HG03457 (cell line): ENCODE measurements around the gene HPN.
"Not testable (repeated sequence)": the region's sequence is repeated elsewhere in the genome, so short reads cannot be mapped to it uniquely, and the experiment has no call there.

ENCODE experiments used
- ATAC-seq: cut with Tn5 transposase; IDR thresholded peaks from one replicate; pipeline ENCODE4 v1.9.1; 2021; ENCODE audit warnings: moderate number of reproducible peaks; ENCODE audit not compliant: unreplicated experiment

HPN gene

DNA sequence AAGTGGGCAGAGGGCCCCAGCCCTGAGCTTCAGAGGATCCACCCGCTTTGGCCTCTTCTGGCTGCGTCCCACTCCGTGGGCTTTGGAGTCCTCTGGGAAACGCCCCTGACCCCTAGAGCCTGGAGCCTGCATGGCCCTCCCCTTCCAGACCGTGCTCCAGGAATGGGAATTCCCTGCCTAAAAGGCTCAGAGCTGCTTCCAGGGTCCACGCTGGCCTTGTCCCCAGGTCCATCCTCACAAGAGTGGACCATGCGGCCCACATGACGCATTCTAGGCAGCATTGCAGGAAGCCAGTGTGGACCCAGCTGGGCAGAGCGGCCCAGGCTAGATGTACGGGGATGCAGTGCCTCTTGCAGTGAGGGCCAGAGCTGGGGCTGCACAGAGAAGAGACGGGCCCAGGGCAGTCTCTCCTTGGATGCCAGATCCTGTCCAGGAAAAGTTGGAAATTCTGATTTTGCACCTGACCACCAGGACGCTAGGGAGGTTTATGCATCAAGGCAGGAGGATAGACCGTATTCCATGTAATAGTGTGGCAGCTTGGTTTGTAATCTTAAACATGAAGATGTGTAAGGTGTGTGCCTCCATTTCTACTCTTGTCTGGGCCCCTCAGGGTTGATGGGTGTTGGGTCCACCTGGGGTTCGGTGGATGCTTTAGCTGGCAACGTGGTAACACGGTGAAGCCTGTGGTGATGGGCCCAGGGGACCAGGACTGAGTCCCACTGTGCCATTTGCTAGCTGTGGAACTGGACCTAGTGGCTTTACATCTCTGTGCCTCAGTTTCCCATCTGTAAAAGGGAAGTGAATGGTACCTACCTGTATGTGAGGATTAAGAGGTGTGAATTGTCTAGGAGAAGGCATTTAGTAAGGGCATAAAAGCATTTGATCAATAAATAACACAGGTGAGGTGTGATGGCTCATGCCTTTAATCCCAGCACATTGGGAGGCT lies 59.3 kb downstream of the HPN start:
- no peak for ATAC-seq

DNA sequence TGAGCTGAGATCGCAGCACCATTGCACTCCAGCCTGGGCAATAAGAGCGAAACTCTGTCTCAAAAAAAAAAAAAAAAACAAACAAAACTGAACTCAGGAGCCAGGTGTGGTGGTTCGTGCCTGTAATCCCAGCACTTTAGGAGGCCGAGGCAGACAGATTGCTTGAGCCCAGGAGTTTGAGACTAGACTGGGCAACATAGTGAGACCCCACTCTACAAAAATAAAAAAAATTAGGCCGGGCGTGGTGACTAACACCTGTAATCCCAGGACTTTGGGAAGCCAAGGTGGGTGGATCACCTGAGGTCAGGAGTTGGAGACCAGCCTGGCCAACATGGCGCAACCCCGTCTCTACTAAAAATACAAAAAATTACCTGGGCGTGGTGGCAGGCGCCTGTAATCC lies 60.4 kb downstream of the HPN start:
- ATAC-seq, result not testable (repeated sequence)

DNA sequence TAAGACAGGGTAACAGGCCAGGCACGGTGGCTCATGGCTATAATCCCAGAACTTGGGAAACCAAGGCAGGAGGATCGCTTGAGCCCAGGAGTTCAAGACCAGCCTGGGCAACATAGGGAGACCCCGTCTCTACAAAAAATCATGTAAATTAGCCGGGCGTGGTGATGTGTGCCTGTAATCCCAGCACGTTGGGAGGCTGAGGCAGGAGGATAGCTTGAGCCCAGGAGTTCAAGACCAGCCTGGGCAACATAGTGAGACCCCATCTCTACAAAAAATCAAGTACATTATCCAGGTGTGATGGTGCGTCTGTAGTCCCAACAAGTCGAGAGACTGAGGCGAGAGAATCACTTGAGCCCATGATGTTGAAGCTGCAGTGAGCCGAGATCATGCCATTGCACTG lies 62.1 kb downstream of the HPN start:
- not testable (repeated sequence) for ATAC-seq

DNA sequence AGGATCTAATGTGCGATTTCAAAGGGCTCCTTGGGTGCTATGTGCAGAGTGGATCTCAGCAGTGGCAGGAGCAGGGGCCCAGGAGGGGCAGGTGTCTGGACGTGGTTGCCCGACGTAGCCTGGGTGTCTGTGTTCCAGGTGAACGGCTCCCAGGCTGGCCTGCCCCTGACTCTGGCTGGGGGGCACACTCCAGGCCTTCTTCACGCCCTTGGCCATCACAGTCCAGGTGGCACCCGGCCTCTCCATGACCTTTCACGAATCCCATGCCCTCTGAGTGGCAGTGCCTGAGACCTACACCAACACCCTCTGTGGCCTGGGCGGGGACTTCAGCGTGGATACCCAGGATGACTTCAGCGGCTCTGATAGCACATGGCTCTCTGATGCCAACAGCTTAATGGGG lies 62.8 kb downstream of the HPN start:
- ATAC-seq, result no peak

DNA sequence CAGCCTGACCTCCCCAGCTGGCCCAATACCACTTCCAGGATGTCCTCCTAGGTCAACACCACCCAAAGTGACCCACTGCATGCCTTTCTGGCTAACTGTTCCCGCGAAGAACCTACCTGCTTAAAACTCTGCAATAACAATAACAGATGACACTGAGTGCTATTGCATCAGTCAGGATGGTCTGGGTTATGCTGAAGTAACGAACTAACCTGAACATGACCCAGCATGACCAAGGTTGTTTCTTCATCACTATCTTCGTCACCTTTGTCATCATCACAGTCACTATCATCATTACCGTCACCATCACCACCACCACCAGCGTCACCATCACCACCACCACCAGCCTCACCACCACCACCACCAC lies 63.5 kb downstream of the HPN start:
- no peak for ATAC-seq

DNA sequence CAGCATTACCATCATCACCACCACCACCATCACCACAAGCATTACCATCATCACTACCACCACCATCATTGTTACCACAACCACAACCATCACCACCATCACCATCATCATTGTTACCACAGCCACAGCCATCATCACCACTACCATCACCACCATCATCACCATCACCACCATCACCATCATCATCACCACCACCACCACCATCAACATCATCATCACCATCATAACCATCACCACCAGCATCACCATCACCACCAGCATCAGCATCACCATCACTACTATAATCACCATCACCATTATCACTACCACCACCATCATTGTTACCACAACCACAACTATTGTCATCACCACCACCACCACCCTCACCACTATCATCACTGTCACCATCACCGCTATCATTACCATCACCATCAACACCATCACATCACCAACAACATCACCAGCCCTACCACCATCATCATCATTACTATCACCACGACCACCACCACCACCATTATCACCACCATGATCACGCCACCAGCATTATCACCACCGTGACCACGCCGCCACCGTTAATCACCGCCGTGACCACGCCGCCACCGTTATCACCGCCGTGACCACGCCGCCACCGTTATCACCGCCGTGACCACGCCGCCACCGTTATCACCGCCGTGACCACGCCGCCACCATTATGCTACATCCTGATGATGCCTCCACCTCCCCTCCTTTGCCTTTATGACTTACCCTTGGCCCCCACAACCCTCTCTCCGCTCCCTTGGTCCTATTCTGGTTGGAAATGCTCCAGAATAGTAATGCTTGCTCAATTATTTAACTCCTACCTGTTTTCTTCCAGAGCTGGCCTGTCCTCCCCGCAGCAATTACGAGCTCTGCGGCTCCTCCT lies 64.1 kb downstream of the HPN start:
- ATAC-seq, result no peak

DNA sequence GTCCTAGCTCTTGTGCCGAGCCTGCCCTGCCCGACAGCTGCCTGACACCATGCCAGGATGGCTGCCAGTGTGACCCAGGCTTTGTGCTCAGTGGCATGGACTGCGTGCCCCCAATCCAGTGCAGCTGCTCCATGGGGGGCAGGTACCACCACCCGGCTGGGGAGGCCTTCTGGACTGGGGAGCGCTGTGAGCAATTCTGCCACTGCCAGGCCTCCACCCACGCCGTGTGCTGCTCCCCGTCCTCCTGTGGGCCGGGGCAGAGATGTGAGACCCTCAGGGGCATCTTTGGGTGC lies 64.7 kb downstream of the HPN start:
- no peak for ATAC-seq

DNA sequence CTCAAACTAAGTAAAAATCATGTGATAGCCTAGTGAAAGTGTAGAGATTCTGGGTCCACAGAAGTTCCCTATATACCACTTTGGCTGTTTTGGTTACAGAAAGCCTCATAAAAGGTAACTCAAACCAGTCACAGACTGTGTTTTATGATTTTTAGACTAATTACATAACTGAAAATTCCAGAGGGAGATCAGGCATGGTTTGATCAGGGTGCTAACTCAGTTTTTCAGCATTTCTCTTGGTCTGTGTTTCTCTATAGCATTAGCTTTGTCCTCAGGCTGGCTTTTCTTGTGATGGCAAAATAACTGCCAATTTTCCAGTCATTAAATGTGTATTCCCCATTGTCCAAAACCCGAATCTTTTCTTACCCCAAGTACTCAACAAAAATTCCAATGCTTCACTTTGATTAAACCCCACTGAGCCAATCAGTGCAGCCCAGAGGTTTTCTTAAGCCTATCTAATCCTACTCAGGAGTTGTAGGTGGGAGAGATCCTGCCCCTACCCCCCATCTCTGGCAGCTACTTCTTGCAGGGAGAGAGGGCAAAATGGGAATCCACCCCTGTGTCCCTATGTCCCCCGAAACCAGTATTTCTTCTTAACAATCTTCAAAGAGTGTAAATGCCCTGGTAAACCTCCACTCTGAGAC lies 65.5 kb downstream of the HPN start:
- ATAC-seq, result no peak

DNA sequence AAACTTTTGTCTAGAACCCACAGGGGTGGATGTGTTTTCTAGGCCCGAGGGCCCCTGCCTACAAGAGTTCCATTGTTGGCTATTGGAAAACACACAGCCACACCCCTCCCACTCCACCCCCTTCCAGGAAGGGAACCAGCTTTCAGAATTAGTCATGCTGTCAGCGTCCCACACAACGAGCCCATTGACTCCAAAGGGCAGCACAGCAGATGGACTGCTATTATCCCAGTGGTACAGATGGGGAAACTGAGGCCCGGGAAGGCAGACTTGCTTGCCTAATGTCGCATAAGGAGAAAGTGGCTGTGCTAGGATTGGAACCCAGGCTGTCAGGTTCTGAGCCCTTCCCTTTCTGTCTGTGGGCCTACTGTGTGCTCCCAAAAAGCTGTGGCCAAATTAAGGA lies 66.0 kb downstream of the HPN start:
- ATAC-seq, result no peak

DNA sequence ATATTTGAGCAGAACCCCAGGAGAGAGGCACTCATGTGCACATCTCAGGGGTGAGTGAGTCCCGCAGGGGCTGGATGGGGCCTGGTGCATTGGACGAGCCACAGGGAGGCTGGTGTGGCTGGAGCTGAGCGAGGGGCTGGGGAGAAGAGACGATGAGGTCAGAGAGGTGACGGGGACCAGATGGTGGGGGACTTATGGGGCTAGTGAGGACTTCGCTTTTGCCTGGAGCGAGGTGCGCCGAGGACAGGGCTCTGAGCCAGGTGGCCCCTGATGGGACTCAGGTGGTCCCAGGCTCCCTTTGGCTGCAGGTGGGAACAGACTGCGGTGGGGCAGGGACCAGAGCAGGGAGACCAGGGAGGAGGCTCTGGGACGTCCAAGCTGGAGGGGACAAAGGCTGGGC lies 67.2 kb downstream of the HPN start:
- no peak for ATAC-seq

DNA sequence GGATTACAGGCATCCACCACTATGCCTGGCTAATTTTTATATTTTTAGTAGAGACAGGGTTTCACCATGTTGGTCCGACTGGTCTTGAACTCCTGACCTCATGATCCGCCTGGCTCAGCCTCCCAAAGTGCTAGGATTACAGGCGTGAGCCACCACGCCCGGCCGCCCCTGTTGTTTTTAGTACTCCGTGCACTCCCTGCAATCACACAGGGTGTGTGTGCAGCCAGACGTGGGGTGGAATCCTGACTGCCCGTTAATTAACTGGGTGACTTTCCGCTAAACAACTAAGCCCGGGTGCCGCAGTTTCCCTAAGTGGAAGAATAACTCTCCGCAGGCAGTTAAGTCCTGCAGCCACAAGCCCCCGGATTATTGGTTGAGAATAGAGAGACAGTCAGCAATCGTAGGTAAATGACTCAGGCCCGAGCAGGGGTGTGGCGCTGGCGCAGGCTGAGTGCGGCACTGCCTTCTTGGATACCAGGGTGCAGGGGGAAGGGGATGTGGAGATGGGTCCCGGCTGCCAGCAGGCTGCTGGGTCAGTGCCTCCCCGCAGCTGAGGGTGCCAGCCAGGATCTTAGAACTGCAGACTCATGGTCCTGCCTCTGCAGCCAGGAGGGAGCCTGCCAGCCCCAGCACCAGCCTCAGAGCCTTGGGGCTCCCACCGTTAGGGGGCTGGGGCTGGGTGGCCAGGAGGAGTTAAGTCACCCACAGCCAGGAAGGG lies 68.0 kb downstream of the HPN start:
- ATAC-seq, result no peak

DNA sequence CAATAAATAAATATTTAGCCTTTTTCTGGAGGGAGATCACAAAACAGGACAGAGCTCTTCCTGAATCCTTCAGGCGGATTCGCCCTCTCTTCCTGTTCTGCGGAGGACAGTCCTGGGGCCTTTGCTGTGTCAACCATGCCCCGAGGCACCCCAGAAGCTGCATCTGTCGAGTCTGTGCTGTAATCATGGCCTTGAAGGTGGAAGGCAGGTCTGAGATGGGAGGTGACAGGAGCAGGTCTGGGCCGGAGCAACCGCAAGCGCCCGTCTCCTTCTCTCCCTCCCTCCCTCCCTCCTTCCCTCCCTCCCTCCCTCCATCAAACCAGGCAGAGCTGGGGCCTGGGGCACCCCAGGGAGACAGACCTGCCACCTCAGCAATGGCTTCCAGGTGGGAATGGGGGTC lies 69.5 kb downstream of the HPN start:
- no peak for ATAC-seq

DNA sequence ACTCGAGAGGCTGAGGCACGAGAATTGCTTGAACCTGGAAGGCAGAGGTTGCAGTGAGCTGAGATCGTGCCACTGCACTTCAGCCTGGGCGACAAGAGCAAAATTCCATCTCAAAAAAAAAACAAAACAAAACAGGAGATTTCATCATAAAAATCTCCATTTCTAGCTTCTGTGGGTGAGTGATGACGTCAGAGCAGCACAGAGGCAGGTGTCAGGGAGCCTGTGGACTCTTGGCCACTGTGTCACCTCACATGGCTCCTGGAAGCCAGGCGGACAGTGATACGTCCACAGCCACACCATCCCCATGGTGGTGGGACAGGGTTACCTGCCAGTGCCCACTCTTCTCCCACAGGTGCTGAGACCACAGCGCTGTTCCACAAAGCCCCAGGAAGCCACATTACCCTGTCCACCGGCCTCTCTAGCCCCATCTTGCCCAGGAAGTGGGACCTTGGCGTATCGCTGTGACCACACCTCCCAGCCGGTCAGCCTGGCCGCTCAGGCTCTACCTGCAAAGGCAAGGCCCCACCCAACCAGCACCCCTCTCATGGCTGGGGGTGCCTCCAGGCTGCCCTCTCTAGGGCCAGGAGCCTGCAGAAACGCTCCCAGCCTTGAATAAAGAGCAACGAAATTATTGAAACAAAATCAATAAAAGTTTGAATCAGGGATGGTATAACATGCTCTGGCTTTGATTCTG lies 71.6 kb downstream of the HPN start:
- no peak for ATAC-seq

DNA sequence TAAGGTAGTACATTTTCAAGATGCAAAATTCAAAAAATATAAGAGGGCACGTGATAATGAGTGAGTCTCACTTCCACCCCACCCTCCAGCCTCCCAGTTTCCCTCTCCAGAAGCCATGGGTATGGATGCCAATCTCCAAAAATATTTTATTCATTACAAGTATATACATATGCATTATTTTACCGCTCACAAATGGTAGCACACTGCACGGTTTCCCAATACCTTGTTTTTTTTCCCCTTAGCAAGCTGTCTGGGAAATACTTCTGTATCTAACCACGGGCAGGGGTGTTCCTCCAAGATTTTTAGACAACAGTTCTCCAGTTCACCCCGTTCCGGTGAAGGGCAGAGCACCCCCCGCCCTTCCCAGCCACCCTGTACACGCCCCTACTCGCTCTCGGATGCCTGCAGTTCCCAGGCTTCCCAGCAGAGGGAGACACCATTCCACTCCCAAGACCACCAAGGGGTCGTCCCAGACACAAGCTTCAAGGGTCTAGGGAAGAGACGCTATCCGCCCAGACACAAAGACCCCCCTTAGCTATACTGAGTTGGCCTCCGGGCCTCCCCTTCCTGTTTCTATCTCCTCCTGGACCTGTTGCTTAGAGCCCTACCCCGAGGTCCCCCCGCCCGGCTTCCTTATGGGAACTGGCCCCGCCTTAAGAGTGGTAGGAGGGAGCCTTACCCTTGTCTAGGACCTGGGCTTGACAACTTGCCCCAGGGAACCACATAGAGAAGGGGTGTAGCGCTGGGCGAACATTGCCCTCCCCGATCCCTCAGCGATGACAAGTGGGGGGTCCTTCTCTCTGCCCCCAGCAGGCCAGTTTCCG lies 73.0 kb downstream of the HPN start:
- ATAC-seq, result no peak

DNA sequence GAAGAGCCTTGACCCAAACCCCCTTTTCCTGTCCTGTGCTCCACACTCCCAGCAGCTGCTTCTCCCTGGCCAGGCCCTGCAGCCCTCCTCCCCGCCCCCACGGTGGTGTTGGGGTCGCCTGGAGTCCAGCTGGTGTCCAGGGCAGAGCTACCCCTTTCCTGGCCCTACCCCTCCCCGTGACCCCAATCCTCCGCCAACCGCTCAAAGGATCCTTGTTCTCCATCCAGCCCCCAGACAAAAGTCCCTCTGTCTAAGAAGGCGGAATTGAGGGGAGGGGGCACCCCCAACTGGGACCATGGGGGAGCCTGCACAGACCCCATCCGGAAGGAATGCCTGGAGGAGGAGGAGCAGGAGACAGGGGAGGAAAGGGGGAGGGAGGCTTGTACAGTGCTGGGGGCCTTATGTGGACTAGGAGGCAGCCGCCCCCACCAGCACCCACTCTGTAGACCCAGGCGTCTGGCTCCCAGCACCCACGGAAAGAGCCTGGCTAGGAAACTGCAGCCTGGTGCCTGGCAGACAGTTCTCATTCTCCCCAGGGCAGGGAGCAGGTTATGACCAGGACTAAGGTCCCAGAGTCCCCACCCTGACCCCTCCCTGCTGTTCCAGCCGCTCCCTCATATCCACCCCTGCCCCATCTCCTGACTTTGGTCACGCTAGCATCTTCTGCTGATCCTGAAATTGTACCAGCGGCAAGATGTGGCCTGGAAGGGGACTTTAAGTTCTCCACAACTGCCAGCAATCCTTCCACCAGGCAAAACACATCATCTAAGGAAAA lies 73.8 kb downstream of the HPN start, which contains the start of gene FXYD3:
Gene FXYD3 (plus strand): TSS at position 647 of the 775 bp plus-strand sequence. CDS start 3,554 bp downstream, outside the sequence.
- no peak for ATAC-seq
